Body of pancreas (tissue), 4 donors: ENCODE measurements around the gene SLC1A2. TPM values are rescaled to one million over a fixed set of nuclear protein-coding genes. Genes with fewer than 3 reads are reported as not detected.
A peak's percentile ranks its signal among the peaks of the same experiment; 100 is the strongest.

Experiments
- ATAC-seq: fragments of 150-250 bp; one replicate; pipeline ENCODE4 v1.9.1; 2016
- DNase-seq, 4 donors: peaks; one replicate each; pipeline ENCODE4 v3.0.0-alpha.2; 2019
- H3K27ac ChIP-seq, 4 donors: fragments of 200-600 bp; sonication (generic); 1 replicate in 3 of 4; 2 replicates in 1 of 4; pipeline versions ENCODE4 v1.5.1 to v1.6.1; 2016 to 2019; ENCODE audit warnings: mild to moderate bottlenecking in 1 of 4, mixed read lengths in 1 of 4, moderate library complexity in 1 of 4
- H3K27me3 ChIP-seq, 2 donors: fragments of 200-600 bp; sonication (generic); one replicate each; pipeline ENCODE4 v1.6.0; 2016; ENCODE audit warnings: mild to moderate bottlenecking in 1 of 2
- H3K36me3 ChIP-seq, 2 donors: fragments of 200-600 bp; sonication (generic); replicated peaks in 1 of 2; 2 replicates each; pipeline ENCODE4 v1.5.1; 2016; ENCODE audit warnings: low read depth in 2 of 2; ENCODE audit not compliant: insufficient read depth in 1 of 2
- H3K4me1 ChIP-seq: fragments of 200-600 bp; sonication (generic); one replicate; pipeline ENCODE4 v1.6.0; 2016
- H3K4me3 ChIP-seq, 2 donors: fragments of 200-600 bp; sonication (generic); 1 replicate in 1 of 2; 2 replicates in 1 of 2; pipeline ENCODE4 v1.5.1; 2016 to 2019
- H3K9me3 ChIP-seq, 3 donors: fragments of 200-600 bp; sonication (generic); 1 replicate in 2 of 3; 2 replicates in 1 of 3; pipeline ENCODE4 v1.5.1; 2016
- POLR2A ChIP-seq, 3 donors: fragments of 450-650 bp; IDR thresholded peaks; one replicate each; pipeline ENCODE4 v1.6.1; 2016; ENCODE audit warnings: antibody characterized with exemption in 3 of 3, mild to moderate bottlenecking in 2 of 3
- WGBS, 2 donors: methylation state at CpG; one replicate each; pipeline ENCODE4 v1.1.5; 2017; 5-methylcytosine and 5-hydroxymethylcytosine counted together
- intact Hi-C: fragments of 100-400 bp; cut with DNase I; formaldehyde crosslinking; loops from one replicate; pipeline ENCODE4 v1.15.1; 2023
- total RNA-seq, 2 donors: library from RNA; depleted of rRNA; stranded (reverse); fragments of >200 nt; gene quantifications; one replicate each; pipeline ENCODE4 v1.1.0, GENCODE V29; 2016
- TF ChIP-seq, protein P1 (sequence below), 7 experiments: fragments of 450-650 bp in 4 of 7; fragments of 200-600 bp in 3 of 7; sonication (generic) in 3 of 7; IDR thresholded peaks; one replicate each; pipeline ENCODE4 v1.5.1; 2016 to 2019; ENCODE audit warnings: antibody characterized with exemption in 7 of 7

SLC1A2 gene
- total RNA-seq, 2 donors from 2014 or later, result 23.1 to 73.7 TPM

DNA sequence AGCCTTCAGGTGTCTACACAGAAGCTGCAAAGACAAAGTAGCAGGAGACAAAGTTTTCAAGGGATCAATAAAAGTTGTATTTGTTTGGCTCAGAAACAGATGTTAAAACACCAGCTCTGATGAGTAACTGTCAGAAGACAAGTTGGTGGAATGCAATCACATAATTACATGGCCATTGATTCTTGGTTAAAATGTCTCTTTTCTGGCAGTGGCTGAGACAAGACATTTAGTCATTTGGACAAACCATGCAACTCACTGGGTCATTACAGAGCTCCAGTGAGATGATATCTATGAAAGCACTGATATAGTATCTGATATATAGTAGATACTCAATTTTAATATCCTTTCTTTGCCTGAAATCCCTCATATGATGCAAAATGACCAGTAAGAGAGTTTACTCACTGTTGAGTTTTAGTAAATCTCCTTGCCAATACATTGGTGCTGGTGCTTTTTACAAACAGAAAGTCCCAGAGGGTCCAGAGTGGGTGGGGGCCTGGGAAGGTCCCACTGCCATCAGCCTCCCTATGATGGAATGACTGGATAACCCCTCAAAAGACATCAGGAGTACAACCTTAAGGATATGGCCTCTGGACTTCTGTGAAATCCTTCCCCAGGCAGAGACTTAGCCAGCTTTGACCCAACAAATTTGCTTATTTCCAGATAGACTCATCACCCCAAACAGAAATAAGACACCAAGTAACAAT is 95.0 kb downstream of the SLC1A2 start:
- Histone ChIP-seq H3K9me3 (no peaks in the 10 kb centered on the region), H3K27me3 (no peaks in the 10 kb centered on the region), H3K4me1 (peaks cover 77% of the 10 kb centered on the region), H3K27ac (no peak overlapping the region), H3K36me3 (no peaks in the 10 kb centered on the region), H3K4me3 (no peak overlapping the region)
- no peak for TF ChIP-seq POLR2A (IDR thresholded peaks at IDR 0.05)
- TF ChIP-seq, protein P1, sequence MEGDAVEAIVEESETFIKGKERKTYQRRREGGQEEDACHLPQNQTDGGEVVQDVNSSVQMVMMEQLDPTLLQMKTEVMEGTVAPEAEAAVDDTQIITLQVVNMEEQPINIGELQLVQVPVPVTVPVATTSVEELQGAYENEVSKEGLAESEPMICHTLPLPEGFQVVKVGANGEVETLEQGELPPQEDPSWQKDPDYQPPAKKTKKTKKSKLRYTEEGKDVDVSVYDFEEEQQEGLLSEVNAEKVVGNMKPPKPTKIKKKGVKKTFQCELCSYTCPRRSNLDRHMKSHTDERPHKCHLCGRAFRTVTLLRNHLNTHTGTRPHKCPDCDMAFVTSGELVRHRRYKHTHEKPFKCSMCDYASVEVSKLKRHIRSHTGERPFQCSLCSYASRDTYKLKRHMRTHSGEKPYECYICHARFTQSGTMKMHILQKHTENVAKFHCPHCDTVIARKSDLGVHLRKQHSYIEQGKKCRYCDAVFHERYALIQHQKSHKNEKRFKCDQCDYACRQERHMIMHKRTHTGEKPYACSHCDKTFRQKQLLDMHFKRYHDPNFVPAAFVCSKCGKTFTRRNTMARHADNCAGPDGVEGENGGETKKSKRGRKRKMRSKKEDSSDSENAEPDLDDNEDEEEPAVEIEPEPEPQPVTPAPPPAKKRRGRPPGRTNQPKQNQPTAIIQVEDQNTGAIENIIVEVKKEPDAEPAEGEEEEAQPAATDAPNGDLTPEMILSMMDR (IDR thresholded peaks at IDR 0.05), result no peak
- ATAC-seq, result no peak
- no peak for DNase-seq
- intact Hi-C loops, result no loop called here

DNA sequence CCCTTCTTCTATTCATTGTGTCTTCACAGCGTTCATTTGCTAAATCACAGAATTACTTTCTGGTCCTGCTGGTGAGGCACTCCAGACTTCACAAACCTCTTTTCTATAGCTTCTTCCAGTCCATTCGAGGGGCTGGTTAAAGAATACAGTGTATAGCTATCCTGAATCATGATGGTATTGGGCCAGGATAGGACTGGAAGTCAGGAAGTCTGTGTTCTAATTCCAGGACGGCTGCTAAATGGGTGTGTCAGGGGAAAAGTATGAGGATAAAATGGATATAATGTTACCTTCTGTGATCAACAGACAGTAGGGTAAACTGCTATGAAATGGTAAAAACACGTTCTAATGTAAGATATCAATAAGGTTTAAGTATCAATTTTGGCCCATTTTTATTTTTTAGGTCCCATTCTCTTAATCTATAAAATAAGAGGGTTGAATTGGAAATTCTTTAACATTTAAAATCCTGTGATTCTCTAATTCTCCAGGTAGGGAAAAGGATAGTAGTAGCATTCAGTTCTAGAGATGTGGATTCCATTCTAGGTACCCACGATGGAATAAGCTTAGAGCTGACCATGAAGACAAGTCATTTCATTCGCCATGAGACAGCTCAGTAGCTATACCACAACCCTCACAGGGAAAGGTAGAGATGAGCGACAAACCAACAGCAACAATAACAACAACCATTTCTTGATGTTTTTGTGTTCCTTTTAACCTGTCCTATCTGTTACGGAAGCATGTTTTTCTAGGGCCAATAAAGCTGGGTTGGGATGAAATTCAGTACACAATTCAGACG is 96.1 kb downstream of the SLC1A2 start:
- WGBS, 2 donors, result 73 to 79% methylated on average over 9 of the region's 9 CpGs
- intact Hi-C loops, result no loop called here
- H3K4me1 ChIP-seq, result peaks cover 80% of the 10 kb centered on the region
- H3K9me3 ChIP-seq, result no peaks in the 10 kb centered on the region
- DNase-seq (no peak), ATAC-seq (no peak)
- TF ChIP-seq, protein P1 (IDR thresholded peaks at IDR 0.05), result no peak
- no peak for TF ChIP-seq POLR2A (IDR thresholded peaks at IDR 0.05)
- H3K36me3 ChIP-seq, result no peaks in the 10 kb centered on the region
- no peak overlapping the region for H3K4me3 ChIP-seq
- H3K27ac ChIP-seq, result peak overlapping the region; percentile 82 to 88 (median 85)
- H3K27me3 ChIP-seq, result no peaks in the 10 kb centered on the region

DNA sequence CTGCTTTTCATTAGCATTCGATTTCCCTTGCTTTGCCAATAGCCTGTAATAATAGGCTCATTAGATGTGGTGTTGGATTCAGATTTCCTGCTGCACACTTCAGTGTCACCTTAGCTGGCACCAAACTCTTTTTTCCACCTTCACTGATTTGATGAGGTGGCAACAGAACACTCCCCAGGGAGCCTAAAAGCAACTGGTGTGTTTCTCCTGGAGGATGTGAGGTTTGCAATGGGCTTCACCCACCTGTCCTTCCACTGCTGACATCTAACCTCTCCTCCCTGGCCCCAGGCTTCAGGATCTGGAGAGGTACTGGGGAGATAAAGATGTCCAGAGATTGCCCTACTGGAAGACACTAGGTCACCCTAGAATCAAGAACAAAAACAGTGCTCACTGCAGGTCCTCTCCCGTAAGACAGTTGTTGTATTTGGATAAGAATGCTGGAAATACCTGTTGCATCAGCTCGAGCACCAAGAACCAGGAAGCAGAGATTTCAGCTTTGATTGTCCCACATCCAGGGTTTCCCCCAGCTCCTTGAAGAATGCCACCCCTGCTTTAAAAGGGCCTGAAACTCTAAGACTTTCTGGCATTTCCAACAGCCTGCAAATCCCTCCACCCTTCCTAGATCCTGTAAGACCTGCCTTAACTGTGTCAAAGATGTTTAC is 96.9 kb downstream of the SLC1A2 start:
- DNase-seq (peak in 1 of 4 donors; percentile 18), ATAC-seq (peak; percentile 35)
- peak overlapping the region; percentile 82 to 88 (median 85) for H3K27ac ChIP-seq
- no peaks in the 10 kb centered on the region for H3K9me3 ChIP-seq
- H3K4me1 ChIP-seq, result peaks cover 87% of the 10 kb centered on the region
- 25 to 31% methylated on average over 3 of the region's 3 CpGs for WGBS, 2 donors
- intact Hi-C loops, result no loop called here
- TF ChIP-seq POLR2A (IDR thresholded peaks at IDR 0.05), result no peak
- TF ChIP-seq, protein P1 (IDR thresholded peaks at IDR 0.05), result no peak
- H3K4me3 ChIP-seq, result no peak overlapping the region
- no peaks in the 10 kb centered on the region for H3K36me3 ChIP-seq
- no peaks in the 10 kb centered on the region for H3K27me3 ChIP-seq

DNA sequence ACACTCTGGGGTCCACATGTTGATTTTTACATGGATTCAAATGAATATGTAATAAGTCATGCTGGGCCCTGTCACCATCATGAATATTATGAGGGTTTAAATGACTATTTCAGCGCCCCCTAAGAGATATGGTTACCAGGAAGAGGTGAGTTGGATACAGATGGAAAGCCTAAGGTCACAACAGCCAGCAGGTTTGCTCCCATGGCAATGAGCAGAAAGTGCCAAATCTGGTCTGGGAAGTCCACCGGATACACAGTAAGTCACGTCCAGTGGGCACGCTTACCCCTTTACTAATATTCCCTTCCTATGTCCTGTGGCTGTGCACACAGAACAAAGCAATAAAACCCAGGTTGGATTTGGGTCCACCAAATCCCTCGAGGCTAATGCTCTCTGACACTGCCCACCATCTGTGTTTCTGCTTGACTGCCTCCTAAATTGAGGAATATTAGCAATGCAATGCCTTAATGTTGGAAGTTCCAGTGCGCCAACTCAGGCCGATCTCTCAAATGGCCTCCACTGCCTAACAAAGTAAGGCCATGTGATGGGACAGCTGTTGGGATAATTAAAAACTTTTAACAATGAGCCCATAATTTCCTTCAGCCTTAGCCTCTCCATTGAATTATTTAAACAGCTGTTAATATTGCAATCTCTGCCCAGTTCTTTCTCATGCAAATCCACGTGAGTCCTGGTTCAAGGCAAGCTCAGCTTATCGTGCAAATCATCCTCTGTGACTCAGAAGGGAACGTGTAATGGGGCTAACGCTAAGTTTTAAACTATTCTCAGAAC is 97.6 kb downstream of the SLC1A2 start:
- ATAC-seq (peak; percentile 89), DNase-seq (peak; percentile 42 to 77 (median 66))
- TF ChIP-seq, protein P1 (IDR thresholded peaks at IDR 0.05), result no peak
- no peak for TF ChIP-seq POLR2A (IDR thresholded peaks at IDR 0.05)
- intact Hi-C loops, result no loop called here
- Histone ChIP-seq H3K4me1 (peaks cover 87% of the 10 kb centered on the region), H3K4me3 (no peak overlapping the region), H3K36me3 (no peaks in the 10 kb centered on the region), H3K9me3 (no peaks in the 10 kb centered on the region), H3K27me3 (no peaks in the 10 kb centered on the region), H3K27ac (peak overlapping the region; percentile 82 to 88 (median 85))
- 37 to 52% methylated on average over 11 of the region's 11 CpGs for WGBS, 2 donors
